HG03469 (cell line): ENCODE measurements around the gene SERINC3.

Experiments used
- ATAC-seq: cut with Tn5 transposase; IDR thresholded peaks from one replicate; pipeline ENCODE4 v1.9.1; 2021; ENCODE audit warnings: mild to moderate bottlenecking, moderate library complexity, moderate number of reproducible peaks; ENCODE audit not compliant: unreplicated experiment

SERINC3 gene

DNA sequence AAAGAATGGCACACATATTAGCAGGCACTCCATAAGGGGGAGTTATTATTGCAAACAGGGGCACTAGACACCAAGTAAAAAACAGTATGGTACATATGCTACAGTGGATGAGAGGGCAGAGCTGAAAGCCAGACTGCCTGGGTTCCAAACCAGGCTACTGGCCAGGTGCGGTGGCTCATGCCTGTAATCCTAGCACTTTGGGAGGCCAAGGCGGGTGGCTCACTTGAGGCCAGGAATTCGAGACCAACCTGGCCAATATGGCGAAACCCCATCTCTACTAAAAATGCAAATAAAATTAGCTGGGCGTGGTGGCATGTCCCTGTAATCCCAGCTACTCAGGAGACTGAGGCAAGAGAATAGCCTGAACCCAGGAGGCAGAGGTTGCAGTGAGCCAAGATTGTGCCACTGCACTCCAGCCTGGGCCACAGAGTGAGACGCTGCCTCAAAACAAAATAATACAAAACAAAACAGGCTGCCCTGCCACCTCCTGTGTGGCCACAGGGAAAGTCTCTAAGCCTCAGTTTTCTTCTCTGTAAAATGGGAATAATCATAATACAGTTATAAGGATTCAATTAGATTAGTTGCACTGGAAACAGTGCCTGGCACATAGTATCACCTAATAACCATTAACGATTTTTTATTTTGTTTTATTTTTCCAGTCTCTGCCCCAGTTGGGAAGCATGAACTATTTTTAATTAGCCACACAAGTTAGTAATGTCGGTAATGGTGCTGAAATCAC lies 53.7 kb downstream of the SERINC3 start:
- ATAC-seq = no peak

DNA sequence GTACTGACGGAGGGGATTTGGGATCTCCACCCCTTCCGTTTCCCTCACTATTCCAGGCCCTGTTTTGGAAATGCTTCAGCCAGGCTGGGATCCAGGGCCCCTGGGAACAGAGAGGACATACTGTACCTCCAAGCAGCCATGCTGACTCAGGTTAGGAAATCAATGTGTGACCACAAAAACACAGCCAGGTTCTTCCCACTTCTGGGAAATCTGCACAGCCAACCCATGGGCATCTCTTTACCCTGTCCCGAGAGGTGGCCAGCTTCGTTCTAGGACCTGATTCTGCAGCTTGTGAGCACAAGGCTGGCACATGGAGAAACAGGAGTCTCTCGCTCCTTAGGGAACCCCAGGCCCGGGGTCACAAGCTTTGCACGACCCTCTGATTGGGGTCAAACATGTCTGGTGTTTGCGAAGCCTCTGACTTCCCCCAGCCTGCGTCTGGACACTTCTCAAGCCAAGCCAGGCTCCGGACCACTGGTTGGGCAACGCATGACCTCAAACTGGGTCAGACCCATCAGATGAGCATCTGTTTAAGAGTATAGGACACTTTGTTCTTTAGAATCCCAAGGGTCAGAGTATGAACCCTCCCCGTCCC lies 54.5 kb downstream of the SERINC3 start:
- ATAC-seq = no peak

DNA sequence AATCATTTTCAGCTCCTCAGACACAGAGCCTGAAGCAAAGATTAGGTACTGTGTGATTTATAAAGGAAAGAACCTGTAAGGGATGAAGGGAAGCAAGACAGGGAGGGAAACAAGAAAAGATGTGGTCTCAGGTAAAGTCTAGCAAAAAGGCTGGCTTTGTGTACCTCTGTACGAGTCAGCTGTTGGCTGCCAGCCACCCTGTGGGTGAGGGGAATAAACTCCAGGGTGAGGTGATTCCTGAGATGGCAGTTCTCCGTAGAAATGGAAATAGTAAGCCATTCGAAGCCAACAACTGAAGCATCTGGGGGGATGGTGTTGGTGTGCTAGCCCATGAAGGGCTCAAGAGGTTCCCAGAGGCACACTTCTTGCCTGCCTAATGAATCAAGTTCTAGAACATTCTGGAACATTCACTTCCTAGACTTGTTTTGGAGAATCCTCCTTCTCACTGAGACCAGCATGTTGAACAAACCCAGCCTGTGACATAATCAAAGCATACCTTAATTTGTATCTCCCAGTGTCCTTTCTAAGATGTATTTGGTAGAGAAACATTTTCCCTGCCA lies 56.8 kb downstream of the SERINC3 start:
- ATAC-seq = no peak

DNA sequence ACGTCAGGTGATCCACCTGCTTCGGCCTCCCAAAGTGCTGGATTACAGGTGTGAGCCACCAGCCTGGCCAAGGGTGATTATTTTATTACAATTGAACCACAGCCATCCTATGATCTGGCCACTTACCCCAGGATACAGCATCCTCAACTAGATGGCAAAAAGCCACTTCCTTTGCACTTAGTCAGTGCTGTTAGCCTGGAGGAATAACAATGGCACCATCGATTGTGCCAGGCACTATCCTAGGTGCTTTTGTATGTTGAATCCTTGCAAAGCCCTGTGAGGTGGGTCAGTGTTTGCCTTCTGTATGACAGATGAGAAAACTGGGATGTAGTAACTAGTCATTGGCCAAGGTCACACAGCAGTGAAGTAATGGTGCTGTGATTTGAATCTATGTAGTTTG lies 57.4 kb downstream of the SERINC3 start:
- ATAC-seq = no peak

DNA sequence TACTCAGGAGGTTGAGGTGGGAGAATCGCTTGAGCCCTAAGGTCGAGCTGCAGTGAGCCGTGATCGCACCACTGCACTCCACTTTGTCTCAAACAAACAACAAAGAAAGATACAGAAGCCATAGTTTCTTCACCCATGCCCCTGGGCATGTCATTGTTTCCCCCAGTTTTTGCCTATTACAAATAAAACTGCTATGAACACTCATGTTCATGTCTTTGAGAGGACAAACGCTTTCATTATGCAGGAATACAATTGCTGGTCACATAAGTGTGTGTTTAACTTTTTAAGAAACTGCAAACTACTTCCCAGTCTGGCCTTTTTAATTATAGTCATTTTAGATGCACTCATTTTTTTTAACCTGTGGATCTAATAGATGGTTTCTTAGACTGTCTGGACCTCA lies 58.4 kb downstream of the SERINC3 start:
- ATAC-seq = no peak

DNA sequence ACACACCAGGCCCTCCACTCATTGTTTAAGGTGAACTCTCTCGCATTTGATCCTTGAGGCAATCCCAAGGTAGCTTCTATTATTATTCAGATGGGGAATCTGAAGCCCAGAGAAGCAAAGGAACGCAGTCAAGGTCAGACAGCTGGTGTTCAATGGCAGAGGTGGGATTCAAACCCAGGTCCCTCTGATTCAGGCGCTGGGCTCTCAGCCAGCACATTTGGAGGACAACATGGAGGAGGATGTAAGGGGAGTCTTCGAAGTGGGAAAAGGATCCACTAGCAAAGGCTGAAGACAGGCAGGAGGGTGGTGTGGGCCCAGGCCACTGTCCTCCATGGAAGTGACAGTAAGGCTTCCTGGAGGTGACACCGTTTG lies 60.1 kb downstream of the SERINC3 start:
- no peak for ATAC-seq

DNA sequence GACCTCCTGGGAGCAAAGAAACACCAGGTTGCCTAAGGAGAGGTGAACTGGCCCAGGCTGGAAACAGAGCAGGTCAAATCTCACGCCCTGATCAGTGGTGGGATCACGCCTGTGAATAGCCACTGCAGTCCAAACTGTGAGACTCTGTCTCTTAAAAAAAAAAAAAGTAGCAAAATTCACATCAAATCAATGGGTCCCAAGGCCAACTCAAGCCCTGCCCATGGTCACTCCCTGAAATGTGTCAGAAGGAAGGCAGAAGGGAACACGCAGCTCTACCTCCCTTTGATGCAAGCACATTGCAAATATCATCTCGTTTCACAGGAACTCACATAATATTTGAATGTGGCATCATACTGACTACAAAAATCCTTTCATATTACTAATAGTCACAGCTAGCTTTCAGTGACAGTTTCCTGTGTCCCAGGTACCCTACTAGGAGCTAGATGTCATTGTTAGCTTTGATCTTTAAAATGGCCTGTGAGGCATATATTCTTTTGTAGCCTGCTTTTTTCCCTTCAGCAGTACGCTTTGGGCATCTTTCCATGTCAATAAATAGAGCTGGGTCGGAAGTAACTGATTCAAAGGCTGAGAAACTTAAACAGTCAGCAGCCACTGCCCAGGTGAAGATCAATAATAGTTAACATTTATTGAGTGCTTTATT lies 60.6 kb downstream of the SERINC3 start:
- no peak for ATAC-seq

DNA sequence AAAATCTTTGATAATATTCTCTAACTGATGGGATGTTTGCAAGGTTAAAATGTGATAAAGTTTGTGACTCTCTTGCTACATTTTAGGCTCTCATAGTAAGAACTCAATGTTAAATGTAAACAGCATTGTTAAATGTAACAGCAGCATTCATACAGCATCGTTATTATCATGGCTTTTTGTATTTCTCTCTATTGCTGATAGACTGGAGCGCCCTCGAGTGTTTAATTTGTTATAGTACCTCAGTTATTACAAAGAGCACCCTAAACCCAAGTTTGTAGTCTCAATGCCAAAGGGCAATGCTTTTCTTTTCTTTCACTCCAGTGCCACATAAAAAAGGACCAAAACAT lies 61.1 kb downstream of the SERINC3 start:
- no peak for ATAC-seq

DNA sequence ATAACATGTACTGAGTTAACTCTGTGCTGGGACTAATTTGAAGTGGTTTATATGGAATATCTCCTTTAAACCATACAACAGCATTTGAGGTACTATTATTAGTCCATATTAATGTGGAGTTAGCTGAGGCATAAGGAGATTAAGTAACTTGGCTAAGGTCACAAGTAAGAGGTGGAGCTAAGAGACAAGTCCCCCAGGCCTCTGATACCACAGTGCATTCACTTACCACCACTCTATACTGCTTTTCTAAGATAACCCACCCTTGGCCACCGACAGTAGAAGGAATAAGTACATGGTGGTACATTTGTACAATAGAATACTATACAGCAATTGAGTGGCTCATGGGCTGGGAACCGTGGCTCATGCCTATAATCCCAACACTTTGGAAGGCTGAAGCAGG lies 62.6 kb downstream of the SERINC3 start:
- no peak for ATAC-seq

DNA sequence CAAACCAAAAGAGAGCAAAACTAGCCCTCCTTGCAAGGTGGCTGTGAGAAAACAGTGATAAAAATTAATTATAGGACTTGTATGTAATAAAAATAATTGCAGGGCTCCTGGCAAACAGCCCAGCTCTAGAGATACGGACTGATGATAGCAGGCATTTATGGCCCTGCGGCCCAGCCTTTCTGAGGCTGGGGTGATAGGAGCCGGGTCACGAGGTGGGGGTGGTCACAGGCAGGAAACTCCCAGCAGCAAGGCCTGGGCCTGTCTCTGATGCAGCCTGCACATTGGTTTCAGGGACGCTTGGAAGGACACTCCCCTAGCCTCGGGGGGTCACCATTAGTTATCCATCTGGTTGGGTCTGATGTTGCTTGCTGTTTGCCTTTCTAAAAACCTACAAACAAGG lies 64.9 kb downstream of the SERINC3 start:
- ATAC-seq = no peak

DNA sequence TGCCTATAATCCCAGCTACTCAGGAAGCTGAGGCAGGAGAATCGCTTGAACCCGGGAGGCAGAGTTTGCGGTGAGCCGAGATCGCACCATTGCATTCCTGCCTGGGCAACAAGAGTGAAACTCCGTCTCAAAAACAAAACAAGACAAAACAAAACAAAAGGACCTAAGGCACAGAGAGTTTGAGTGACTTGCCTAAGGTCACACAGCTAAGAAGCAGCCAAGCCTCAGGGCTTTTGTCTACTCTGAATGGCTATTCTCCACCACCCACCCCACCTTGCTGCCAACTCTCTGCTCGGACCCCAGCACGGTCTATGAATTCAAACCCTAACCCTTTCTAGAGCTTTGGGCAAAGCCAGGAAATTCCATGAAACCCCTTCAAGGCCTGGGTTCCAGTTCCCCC lies 65.3 kb downstream of the SERINC3 start:
- ATAC-seq = no peak

DNA sequence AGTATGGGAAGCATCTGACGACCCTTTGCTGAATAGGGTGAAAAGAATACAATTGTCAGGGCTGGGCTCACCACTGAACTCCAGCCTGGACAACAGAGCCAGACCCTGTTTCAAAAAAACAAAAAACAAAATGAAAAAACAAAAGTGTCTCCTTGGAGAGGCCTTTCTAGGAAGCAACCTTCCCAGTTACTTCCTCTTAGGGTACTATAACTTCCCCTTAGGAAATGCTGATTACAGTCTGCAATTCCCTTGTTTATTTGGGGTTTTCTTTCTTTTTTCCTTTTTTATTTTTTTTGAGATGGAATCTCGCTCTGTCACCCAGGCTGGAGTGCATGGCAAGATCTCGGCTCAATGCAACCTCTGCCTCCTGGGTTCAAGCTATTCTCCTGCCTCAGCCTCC lies 66.7 kb downstream of the SERINC3 start:
- ATAC-seq = no peak

DNA sequence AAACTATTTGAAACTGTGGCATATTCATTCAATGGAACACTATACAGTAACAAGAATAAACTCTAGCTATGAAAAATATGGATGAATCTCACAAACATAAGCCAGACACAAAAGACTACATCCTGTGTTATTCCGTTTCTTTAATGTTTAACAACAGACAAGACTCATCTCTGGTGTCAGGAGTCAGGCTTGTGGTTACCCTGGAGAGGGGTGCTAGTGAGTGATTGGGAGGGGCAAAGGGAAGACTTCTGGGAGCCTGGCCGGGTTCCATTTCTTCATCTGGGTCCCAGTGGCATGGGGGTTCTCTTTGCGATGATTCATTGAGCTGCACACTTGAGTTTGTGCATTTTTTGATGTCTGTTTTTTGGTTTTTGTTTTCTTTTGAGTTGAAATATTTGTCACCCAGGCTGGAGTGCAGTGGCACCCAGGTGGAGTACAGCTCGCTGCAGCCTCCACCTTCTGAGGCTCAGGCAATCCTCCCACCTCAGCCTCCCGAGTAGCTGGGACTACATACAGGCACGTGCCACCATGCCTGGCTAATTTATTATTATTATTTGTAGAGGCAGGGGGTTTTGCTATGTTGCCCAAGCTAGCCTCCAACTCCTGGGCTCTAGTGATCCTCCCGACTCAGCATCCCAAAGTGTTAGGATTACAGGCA lies 67.4 kb downstream of the SERINC3 start:
- no peak for ATAC-seq

DNA sequence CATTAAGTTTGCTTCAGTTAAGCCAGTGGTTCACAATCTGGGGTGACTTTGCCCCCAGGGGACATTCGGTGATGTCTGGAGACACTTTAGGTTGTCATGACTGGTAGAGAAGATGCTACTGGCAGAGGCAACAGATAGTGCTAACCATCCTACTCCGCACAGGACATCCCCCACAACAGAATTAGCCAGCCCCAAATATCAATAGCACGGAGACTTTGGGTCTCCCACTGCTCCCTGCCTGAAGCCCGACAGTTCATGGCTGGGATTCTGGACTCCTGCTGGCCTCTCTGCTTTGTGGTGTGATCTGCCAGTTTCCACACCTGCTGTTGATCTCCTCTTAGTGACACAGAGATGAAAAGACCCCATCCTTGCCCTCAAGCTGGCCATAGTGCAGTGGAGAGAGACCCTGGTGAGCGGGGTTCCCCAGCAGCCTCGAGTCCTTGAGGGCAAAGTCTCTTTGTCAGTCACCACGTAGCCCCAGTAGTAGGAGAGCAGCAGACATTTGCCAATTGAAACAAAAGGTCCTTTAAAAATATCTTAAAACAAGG lies 70.9 kb downstream of the SERINC3 start:
- ATAC-seq = no peak

DNA sequence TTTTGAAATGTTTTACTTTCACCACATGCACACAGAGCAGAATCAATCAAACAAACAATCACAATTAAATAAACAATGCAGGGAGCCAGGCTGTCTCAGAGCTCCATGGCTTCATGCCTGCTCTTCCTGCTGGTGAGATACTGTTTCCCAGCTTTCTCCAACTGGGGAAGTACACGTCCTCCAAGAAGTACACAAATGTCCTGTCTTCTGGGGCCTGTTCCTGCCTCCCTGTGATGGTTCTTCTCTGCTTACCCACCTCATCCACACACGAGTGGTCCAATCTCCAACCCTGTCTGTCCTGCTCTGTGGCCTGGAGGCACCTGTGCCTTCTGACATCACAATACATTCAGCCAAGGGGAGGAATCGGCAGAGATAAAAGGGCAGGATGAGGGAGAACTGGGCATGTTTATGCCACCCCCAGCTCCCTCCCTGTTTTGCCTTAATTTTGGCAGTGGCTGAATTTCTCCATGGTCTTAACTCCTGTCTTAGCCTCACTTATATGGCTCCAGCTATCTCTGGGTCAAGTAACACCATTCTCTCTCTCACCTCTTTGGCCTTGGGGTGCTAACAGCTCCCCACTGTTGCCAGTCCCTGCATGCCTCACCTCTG lies 71.5 kb downstream of the SERINC3 start:
- no peak for ATAC-seq

DNA sequence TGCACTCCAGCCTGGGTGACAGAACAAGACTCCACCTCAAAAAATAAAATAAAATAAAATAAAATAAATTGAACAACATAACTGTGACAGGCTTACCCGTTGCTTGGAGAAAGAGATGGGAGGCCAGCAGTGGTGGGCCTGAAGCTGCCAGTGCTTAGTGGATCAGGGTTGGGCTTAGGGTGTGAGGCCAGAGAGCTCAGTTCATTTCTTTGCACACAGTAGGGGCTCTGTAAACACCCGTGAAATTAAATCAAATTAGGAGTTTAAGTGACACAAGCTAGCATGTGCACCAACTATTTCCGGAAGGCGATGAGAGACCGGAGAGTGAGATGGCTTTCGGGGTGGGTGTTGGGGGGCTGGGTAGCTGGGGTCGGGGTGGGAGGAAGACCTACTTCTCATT lies 72.0 kb downstream of the SERINC3 start:
- ATAC-seq = no peak

DNA sequence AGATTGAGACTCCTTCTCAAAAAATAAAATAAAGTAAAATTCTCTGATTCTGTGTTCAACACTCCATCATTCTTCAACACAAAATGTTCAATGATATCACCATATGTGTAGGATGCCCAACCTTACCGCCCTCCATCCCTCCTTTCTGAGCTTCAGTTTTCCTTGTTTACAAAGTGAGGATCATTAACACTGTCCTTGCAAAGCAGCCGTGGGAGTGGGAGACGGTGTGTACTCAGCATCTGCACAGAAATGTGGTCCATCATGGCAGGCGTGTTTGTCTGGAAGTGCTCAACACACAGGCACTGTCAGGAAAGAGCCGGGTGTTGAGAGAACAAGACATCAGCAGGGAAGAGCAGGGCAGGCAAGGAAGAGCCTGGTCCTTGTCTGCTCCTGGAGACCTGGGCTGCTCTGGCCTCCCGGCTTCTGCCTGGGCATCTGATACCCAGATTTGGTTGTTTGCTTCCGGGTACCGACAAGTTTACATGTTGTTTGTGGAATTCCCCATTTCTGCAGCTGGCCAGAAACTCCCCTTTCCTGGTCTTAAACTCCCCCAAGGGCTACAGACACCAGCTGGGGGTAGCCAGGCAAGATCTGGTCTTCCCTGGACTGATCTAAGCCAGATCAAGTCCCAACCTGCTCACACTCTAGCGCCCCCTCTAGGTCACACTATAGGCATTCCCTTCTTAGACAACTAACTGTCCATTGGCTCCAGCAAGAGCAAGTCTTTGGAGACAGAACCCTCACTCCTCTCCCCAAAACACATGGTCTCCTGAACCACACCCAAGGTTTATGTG lies 72.9 kb downstream of the SERINC3 start:
- ATAC-seq = no peak

DNA sequence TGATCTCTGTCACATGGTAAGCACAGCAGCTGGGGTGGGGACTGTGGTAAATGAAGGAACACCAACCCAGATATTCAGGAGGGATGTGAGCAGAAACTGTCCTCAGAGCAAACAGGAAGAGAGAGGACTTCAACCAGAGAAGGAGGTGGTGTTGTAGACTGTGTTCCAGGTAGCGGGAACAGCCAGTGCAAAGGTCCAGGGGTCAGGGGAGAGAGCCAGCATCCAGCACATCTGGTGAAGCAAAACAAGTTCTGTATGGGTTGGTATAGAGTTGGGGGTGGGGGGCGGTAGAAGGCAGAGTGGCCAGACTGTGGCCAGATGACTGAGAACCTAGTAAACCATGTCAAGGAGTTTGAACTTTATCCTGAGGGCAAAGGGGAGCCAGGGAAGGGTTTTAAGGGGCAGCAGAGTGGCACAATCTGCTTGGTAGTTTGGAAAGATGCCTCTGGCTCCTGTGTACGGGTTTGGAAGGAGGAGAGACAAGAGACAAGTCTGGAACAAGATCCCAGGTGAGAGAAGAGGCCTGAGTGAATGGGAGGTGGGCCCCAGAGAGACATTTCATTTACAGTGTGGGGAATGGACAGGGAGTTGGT lies 73.9 kb downstream of the SERINC3 start:
- no peak for ATAC-seq
